Prostate gland (tissue), 2 donors: ENCODE data around the gene KRT35.

Experiments
- CTCF ChIP-seq, 4 experiments: fragments of 200-600 bp in 2 of 4; fragments of 450-650 bp in 2 of 4; sonication (generic) in 2 of 4; IDR thresholded peaks; 1 replicate in 3 of 4; 2 replicates in 1 of 4; pipeline ENCODE4 v1.5.1; 2016 to 2019; ENCODE audit warnings: antibody characterized with exemption in 4 of 4, mild to moderate bottlenecking in 2 of 4, moderate library complexity in 2 of 4
- POLR2A ChIP-seq: fragments of 450-650 bp; IDR thresholded peaks from one replicate; pipeline ENCODE4 v1.6.1; 2016; ENCODE audit warnings: antibody characterized with exemption, mild to moderate bottlenecking
- POLR2AphosphoS5 ChIP-seq: sonication (generic); formaldehyde crosslinking; IDR thresholded peaks from one replicate; pipeline ENCODE4 v1.6.1; 2017; ENCODE audit warnings: antibody characterized with exemption

- TF ChIP-seq POLR2A (no peak), CTCF (IDR thresholded peaks at IDR 0.05) (no peak), POLR2AphosphoS5 (no peak)
Observed at GRCh38 chr17:41498276-41498675, 17.3 kb upstream of the KRT35 start.
